Subcutaneous abdominal adipose tissue (tissue), 5 donors: ENCODE data around the gene OSBPL1A.

Experiments
- H3K27ac ChIP-seq: one replicate; pipeline ENCODE4 v1.7.0; 2013; ENCODE audit warnings: low read depth, mild to moderate bottlenecking, inconsistent platforms, low read length, moderate library complexity
- H3K27me3 ChIP-seq, 5 donors: one replicate each; pipeline ENCODE4 v1.7.0; 2013; ENCODE audit warnings: low read length in 5 of 5, inconsistent platforms in 1 of 5; ENCODE audit not compliant: control insufficient read depth in 5 of 5, insufficient read depth in 4 of 5
- H3K36me3 ChIP-seq, 5 donors: one replicate each; pipeline ENCODE4 v1.7.0; 2013; ENCODE audit warnings: low read length in 5 of 5; ENCODE audit not compliant: control insufficient read depth in 5 of 5, insufficient read depth in 5 of 5
- H3K4me1 ChIP-seq, 5 donors: one replicate each; pipeline ENCODE4 v1.7.0; 2013; ENCODE audit warnings: low read length in 5 of 5, mild to moderate bottlenecking in 3 of 5, moderate library complexity in 1 of 5; ENCODE audit not compliant: control insufficient read depth in 5 of 5, insufficient read depth in 5 of 5
- H3K4me3 ChIP-seq, 5 donors: one replicate each; pipeline ENCODE4 v1.7.0; 2013; ENCODE audit warnings: low read length in 5 of 5, low read depth in 1 of 5
- H3K9ac ChIP-seq, 5 donors: one replicate each; pipeline ENCODE4 v1.7.0; 2013; ENCODE audit warnings: low read length in 5 of 5, mild to moderate bottlenecking in 4 of 5, moderate library complexity in 3 of 5
- H3K9me3 ChIP-seq, 5 donors: one replicate each; pipeline ENCODE4 v1.7.0; 2013; ENCODE audit warnings: low read length in 5 of 5; ENCODE audit not compliant: control insufficient read depth in 5 of 5
- donor health status: healthy.
- donor health status: healthy.
- donor health status: healthy.
- donor health status: healthy.
- donor health status: healthy.

The OSBPL1A gene

GRCh38 chr18:24266131-24266530, 131.5 kb downstream of the OSBPL1A start:
- Histone ChIP-seq H3K4me1 (peaks cover 3 to 46% (median 41%) of the 10 kb centered on the region in 5 donors), H3K4me3 (no peak overlapping the region), H3K27me3 (no peaks in the 10 kb centered on the region), H3K9me3 (no peaks in the 10 kb centered on the region), H3K27ac (peak overlapping the region; percentile 10), H3K36me3 (peaks cover 0 to 3% (median 0%) of the 10 kb centered on the region in 5 donors), H3K9ac (no peak overlapping the region)

- no peak overlapping the region for H3K9ac ChIP-seq
- H3K27me3 ChIP-seq: no peaks in the 10 kb centered on the region
- H3K36me3 ChIP-seq: peaks cover 0 to 3% (median 0%) of the 10 kb centered on the region in 5 donors
- no peaks in the 10 kb centered on the region for H3K9me3 ChIP-seq
- no peak overlapping the region for H3K4me3 ChIP-seq
- peak overlapping the region; percentile 10 for H3K27ac ChIP-seq
- H3K4me1 ChIP-seq: peaks cover 3 to 44% (median 38%) of the 10 kb centered on the region in 5 donors
Observed at GRCh38 chr18:24265502-24266064, 132.0 kb downstream of the OSBPL1A start.

GRCh38 chr18:24263050-24263449, 134.6 kb downstream of the OSBPL1A start:
- no peak overlapping the region for H3K4me3 ChIP-seq
- peak overlapping the region; percentile 54 for H3K27ac ChIP-seq
- peaks cover 2 to 26% (median 23%) of the 10 kb centered on the region in 5 donors for H3K4me1 ChIP-seq

GRCh38 chr18:24262087-24262486, 135.5 kb downstream of the OSBPL1A start:
- Histone ChIP-seq H3K4me3 (no peak overlapping the region), H3K4me1 (peaks cover 2 to 25% (median 23%) of the 10 kb centered on the region in 5 donors), H3K27ac (no peak overlapping the region), H3K36me3 (peaks cover 0 to 3% (median 0%) of the 10 kb centered on the region in 5 donors), H3K9ac (no peak overlapping the region), H3K9me3 (peaks cover 0 to 2% (median 0%) of the 10 kb centered on the region in 5 donors), H3K27me3 (no peaks in the 10 kb centered on the region)

More at GRCh38 chr18:24263050-24263449, 134.6 kb downstream of the OSBPL1A start:
- H3K9me3 ChIP-seq: no peaks in the 10 kb centered on the region
- H3K27me3 ChIP-seq: no peaks in the 10 kb centered on the region
- H3K36me3 ChIP-seq: peaks cover 0 to 3% (median 0%) of the 10 kb centered on the region in 5 donors
- no peak overlapping the region for H3K9ac ChIP-seq

GRCh38 chr18:24259869-24260641, 137.6 kb downstream of the OSBPL1A start:
- peaks cover 0 to 3% (median 3%) of the 10 kb centered on the region in 5 donors for H3K9me3 ChIP-seq
- no peaks in the 10 kb centered on the region for H3K27me3 ChIP-seq
- H3K9ac ChIP-seq: no peak overlapping the region
- no peak overlapping the region for H3K4me3 ChIP-seq
- H3K27ac ChIP-seq: no peak overlapping the region
- no peaks in the 10 kb centered on the region for H3K36me3 ChIP-seq
- H3K4me1 ChIP-seq: peaks cover 2 to 22% (median 18%) of the 10 kb centered on the region in 5 donors

GRCh38 chr18:24254071-24254470, 143.6 kb downstream of the OSBPL1A start:
- Histone ChIP-seq H3K4me1 (peaks cover 0 to 12% (median 7%) of the 10 kb centered on the region in 5 donors), H3K27ac (no peak overlapping the region), H3K36me3 (no peaks in the 10 kb centered on the region), H3K9ac (no peak overlapping the region), H3K4me3 (no peak overlapping the region), H3K27me3 (no peaks in the 10 kb centered on the region), H3K9me3 (peaks cover 0 to 3% (median 3%) of the 10 kb centered on the region in 5 donors)

- Histone ChIP-seq H3K27ac (no peak overlapping the region), H3K36me3 (peaks cover 0 to 3% (median 0%) of the 10 kb centered on the region in 5 donors), H3K9me3 (no peaks in the 10 kb centered on the region), H3K4me1 (peaks cover 0 to 13% (median 7%) of the 10 kb centered on the region in 5 donors), H3K4me3 (no peak overlapping the region), H3K27me3 (no peaks in the 10 kb centered on the region), H3K9ac (no peak overlapping the region)
Observed at GRCh38 chr18:24249716-24250115, 147.9 kb downstream of the OSBPL1A start.

- peaks cover 0 to 3% (median 0%) of the 10 kb centered on the region in 5 donors for H3K36me3 ChIP-seq
- no peaks in the 10 kb centered on the region for H3K9me3 ChIP-seq
- H3K9ac ChIP-seq: no peak overlapping the region
- peaks cover 0 to 15% (median 6%) of the 10 kb centered on the region in 5 donors for H3K4me1 ChIP-seq
- no peaks in the 10 kb centered on the region for H3K27me3 ChIP-seq
- no peak overlapping the region for H3K27ac ChIP-seq
- no peak overlapping the region for H3K4me3 ChIP-seq
Observed at GRCh38 chr18:24248359-24248758, 149.3 kb downstream of the OSBPL1A start.

- H3K9ac ChIP-seq: no peak overlapping the region
- peaks cover 0 to 3% (median 0%) of the 10 kb centered on the region in 5 donors for H3K36me3 ChIP-seq
- peaks cover 0 to 9% (median 0%) of the 10 kb centered on the region in 5 donors for H3K4me1 ChIP-seq
- no peak overlapping the region for H3K27ac ChIP-seq
- no peaks in the 10 kb centered on the region for H3K9me3 ChIP-seq
- no peak overlapping the region for H3K4me3 ChIP-seq
- H3K27me3 ChIP-seq: no peaks in the 10 kb centered on the region
Observed at GRCh38 chr18:24246143-24246542, 151.5 kb downstream of the OSBPL1A start.

- Histone ChIP-seq H3K4me3 (no peak overlapping the region), H3K27ac (no peak overlapping the region), H3K9ac (no peak overlapping the region), H3K27me3 (no peaks in the 10 kb centered on the region), H3K36me3 (peaks cover 0 to 3% (median 0%) of the 10 kb centered on the region in 5 donors), H3K9me3 (no peaks in the 10 kb centered on the region), H3K4me1 (peaks cover 0 to 9% (median under 1%) of the 10 kb centered on the region in 5 donors)
Observed at GRCh38 chr18:24244698-24245097, 152.9 kb downstream of the OSBPL1A start.
